Stimulated activated CD4-positive, alpha-beta T cell treated with anti-CD3 and anti-CD28 coated beads, Interleukin-2, amount 100 ng/mL, for 4 hours (primary cell): Measurements from ENCODE around the gene TIGD2.
"Not testable (repeated sequence)": the region's sequence is repeated elsewhere in the genome, so short reads cannot be mapped to it uniquely, and the experiment has no call there.

Experiments
- DNase-seq: peaks from one replicate; pipeline ENCODE4 v3.0.0-alpha.2; 2020; ENCODE audit warnings: low read depth

Gene TIGD2

DNA sequence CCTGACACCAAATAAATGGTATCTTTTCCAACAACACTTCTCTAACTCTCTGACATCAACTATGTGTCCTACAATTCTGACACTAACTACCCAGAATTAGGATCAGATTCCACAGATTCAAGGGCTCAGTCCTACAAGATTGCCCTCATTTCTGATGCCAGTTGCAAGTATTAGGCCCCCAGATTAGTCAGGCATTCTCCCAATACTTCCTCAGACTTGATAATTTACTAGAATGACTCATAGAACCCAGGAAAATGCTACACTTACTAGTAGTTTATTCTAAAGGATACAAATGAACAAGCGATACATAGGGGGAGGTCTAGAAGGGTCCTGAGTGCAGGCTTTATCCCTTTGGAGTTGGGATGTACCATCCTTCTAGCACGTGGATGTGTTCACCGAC, 8.5 kb downstream of the TIGD2 start:
- DNase-seq = no peak

DNA sequence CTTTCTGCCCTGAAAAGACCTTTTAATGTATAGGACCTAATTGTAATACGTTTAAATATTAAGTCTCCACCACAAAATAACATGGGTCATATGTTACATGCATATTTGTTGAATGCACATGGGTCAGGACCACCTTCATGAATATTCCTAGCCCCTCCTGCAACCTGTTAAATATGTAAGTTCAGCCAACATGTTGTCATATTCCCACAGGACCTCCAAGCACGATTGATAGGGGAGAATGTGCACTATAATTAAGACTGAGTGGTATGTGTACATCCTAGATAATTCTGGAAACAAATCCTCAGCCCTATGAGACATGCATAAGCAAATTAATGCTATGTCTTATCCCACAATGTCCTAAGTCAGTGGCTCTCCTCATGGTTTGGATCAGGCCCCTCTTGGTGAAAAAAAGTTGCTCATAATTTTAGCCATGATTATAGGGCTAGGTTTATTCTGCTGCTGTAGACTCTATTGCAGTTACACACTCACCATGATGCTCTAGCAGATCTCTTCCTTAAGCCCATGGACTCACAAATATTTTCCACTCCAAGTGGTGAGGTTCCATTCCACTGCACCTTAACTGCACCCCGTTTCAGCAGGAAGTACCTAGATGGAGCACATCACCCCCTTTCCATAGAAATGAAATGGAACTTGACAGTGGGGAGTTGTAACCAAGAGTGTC, 10.2 kb downstream of the TIGD2 start:
- no peak for DNase-seq

DNA sequence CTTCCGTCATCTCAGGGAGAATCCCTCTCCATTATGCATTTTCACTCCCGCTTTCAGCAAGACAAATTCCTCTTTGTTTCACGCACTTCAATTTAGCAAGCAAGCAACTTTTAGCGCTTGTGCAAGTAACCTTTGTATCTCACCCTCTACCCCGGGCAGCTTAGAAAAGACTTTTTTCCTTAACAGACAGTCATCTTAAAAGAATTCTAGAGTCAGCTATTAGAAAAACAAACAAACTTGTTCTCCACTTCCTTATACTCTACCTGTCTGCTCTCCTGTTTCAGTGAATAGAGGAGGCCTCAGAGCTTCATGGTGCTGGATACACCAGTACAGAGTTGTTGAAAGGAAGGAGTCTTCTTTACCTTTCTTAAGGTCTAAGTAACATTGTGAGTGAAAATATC, 12.1 kb downstream of the TIGD2 start:
- DNase-seq = no peak

DNA sequence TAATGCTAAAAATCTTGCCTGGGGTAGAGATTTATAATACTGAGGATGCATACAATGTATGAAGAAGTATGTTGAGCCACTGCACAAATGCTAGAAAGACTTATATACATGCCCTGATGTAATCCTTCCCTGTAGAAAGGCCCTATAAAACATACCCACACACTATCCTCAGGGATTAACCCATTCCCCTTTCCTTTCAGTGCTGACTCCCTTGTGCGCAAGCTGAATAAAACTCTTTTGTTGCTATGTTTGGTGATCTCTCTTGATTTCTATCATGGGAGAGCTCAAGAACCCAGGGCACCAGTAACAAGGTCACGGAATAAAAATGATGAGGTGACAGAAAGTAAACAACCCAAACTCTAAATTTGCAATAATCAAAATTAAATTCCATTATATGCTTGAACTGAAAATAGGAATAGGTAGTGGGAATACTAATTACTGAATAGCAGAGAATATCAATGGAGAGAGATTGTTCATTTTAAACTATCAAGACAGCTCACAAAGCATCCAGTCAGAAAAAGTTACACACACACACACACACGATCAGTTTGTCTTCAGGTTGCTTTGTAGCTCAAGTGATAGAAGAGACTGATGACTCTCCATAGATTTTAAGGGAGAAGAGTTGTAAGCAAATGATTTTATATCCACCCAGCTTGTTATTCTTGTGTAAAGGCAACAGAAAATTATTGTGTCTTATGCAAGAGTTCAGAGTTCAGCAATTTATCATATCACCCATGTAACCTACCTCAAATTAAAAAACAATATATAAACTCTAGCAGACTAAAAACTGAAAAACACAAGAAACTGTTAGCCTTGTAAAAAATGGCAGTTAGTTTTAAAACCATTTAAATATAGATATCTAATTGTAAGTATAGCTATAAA, 14.8 kb downstream of the TIGD2 start:
- DNase-seq = no peak

DNA sequence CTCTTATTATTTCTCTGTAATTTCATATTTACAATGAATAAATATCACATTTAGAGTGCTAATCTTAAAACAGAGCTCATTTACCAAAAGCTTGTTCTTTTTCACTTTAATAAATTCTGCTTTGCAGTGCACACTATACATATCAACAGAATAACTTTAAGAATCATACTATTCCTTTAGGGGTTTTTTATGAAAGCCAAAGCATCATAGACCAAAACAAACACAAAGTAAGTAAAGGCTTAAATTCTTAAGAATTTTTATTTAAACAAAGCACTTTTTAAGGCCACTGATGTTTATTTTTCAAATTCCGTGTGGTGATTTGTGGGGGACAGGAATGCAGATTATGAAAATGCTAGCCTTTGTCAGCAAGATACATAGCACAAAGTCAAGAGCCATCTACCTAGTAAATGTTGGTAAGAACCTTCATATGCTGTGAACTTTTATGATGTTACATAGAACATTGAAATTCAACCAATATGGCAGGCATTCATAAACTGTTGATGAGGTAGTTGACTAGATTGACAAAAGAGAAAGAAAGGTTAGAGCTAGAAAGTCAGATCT, 17.8 kb downstream of the TIGD2 start:
- no peak for DNase-seq

DNA sequence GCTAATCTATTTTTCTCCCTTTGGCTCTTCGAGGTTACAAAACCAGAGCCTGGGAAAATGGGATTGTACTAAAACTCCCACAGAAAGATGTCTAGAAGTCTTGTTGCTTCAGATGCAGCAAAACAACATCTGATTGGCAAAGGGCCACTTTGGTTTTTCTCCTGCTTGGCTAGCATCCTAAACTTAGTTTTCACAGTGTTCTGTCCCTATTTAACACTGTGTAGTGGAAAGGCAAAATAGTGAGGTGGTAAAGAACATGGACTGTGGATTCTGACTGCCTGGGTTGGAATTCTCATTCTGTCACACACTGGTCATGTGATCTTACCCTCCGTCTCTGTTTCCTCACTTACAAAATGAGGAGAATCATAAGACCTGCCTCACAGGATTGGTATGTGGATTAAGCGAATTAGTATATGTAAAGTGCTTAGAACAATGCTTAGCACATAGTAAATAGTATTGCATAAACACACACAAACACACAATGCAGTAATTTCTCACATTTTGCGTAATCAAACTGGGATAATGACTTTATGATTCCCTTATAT, 23.5 kb downstream of the TIGD2 start:
- no peak for DNase-seq

DNA sequence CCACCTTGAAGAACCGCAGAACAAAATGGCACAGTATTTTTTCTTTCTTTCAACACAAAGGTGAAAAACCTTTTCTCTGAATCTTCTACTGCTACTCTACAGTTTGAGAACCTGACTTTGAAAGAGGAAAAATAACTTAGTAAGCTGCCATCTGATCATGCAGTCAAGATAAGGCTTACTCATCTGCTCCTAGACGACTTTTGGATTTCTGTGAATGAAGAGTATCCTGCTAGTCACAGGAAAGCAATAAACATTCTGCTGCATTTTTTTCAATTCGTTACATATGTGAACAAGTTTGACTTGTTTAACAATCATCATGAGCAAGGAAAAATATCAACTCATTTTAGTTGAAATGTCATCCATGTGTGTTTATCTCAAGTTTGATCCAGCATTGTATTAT, 25.2 kb downstream of the TIGD2 start:
- DNase-seq = no peak

DNA sequence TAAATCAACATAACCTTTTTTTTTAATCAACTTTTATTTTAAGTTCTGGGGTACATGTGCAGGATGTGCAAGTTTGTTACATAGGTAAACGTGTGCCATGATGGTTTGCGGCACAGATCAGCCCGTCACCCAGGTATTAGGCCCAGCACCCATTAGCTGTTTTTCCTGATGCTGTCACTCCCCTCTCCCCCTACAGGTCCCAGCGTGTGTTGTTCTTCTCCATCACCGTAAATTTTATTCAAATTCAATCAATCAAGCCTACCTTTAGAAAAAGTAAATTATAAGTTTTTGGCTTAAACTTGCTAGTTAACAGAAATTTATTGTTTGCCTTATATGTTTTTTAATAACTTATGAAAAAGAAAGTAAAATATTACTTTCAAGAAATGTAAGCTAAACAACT, 25.9 kb downstream of the TIGD2 start:
- DNase-seq = no peak

DNA sequence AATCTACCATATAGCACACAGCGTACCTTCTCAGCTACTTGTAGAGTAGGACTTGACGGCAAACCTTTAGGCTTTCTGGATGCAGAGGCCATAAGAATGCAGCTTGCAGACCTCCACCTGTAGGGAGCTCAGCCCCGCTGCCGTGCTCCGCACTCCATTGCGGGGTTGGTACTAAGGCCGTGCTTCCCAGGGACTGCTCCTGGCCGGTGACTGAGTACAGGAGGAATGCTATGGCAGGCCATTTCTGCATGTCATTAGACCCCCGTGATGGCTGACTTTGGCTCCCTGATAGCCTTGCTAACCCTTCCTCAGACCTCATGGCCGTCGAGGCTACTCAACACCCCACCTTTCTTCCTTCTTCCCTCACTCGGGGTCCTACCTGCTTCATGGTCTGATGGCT, 26.4 kb downstream of the TIGD2 start:
- DNase-seq = no peak

DNA sequence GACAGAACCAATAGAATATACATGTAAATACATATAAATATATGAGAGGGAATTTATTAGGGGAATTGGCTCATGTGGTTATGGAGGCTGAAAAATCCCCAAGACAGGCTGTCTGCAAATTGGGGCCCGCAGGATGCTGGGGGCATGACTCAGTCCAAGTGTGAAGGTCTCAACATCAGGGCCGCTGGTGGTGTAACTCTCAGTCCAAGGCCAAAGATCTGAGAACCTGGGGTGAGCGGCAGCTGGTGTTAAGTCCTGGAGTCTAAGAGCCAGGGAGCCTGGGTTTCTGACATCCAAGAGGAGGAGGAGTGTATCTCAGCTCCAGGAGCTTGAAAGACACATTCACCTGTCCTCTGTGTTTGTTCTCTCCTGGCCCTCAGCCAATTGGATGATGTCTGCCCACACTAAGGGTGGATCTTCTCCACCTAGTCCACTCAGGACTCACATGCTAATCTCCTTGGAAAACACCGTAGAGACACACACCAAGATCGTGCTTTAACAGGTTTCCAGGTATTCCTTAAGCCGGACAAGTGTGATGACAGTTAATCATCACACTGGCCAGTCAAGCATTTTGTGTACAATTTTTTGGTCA, 28.9 kb downstream of the TIGD2 start:
- no peak for DNase-seq

DNA sequence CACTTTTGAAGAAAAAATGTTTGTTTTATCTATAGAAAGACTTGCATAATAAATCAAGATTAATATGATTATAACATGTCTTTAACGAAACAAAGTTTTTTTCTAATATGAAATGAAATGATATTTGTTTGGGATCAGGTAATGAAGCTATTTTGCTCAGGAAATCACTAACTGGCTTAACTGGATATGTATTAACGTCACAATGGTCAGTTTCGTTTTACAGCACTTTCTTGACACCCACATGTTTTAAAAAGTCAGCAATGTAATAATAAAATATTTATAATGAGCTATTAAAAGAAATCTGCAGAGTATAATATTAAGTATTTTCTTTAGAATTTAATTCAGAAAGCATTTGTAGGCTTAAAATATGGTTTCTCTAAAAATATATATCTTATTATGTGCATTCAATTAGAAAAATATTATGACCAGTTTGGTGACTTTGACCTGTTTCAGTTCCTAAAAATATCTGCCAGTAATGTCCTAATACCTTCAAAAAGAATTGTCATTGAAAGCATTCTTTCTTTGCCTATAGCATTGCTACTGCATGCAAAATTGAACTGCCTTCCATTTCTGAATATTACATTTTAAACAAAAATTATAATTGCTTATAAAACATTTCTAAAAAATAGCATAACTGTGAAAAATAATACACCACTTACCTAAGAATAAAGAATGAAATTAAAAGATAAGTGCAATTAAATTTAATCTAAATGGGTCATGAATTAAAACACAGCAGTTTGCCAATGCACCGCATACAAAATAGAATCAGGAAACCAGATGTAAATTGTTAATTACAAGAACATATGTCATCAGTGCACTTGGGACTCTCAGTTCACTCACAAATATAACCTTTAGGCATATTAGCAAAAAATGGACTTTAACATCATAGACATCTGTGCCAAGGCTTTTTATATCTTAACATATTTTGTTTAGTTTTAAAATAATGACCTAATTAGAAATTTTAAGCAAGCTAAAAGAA, 31.6 kb downstream of the TIGD2 start:
- no peak for DNase-seq

DNA sequence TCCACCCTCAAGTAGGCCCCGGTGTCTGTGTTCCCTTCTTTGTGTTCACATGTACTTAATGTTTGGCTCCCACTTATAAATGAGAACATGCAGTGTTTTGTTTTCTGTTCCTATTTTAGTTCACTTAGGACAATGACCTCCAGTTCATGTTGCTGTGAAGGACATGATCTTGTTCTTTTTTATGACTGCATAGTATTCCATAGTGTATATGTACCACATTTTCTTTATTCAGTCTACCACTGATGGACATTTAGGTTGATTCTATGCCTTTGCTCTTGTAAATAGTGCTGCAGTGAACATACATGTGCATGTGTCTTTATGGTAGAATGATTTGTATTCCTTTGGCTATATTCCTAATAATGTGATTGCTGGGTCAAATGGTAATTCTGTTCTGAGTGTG, 33.3 kb downstream of the TIGD2 start:
- not testable (repeated sequence) for DNase-seq

DNA sequence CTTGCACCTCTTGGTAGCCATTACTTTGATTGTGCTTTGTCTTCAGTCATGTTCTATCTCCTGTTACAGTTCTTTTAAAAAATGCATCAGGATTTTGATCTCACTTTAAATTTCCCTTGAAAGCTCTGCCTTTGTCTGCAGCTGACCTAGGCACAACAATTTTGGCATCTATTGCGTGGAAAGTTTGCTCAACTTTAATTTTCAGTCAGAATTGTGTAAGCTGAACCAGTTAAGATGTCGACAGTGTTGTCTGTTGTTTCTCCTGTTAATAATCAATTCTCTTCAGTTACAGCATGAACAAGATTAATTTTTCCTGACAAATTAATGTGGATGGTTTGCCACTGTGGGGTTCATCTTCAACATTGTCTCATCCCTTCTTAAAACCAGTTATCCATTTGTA, 34.9 kb downstream of the TIGD2 start:
- no peak for DNase-seq

DNA sequence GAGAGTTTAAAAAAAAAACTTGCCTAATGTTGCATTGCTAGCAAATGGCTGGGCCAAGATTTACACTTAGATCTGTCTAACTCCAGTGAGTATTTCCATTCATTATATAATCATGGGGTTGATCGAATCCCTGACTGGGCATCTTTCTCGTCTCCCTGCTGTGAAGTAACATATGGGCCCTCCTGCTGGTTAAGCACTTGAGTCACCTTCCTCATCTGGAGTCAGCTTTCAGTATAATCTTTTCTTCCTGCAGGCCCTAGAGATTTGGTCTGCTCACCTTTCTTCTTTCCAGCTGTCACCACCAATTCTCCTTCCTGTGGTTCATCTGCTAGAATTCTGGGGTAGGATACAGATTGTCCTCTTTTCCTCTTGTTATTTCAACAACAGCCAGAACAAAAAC, 41.6 kb downstream of the TIGD2 start:
- DNase-seq = no peak

DNA sequence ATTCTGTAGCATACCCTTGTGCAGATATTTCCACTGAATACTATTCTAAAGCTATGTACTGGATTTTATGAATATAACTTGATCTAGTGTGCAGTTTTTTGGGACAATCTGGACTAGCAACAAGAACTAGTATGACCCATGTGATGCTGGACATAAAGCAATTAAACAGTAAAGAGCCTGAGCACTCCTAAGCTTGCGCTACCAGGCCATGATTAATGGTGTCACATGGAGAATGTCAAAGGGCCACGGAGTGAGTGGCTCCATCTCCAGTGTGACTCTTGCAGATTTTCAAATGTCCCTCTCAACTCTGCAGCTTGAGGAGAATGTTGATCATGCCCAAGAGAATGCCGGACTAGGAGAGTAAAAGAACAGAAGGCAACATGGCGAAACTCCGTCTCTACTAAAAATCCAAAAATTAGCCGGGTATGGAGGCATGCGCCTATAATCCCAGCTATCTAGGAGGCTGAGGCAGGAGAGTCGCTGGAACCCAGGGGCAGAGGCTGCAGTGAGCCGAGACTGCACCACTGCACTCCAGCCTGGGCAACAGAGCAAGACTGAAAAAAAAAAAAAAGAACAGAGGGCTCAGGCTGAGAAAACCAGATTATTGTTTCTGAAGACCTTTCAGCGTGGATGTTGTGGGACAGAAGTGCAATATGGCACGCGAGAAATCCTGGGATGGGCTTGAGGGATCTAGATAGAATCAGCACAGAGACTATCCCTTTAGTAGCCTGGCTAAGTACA, 45.0 kb downstream of the TIGD2 start:
- DNase-seq = no peak

DNA sequence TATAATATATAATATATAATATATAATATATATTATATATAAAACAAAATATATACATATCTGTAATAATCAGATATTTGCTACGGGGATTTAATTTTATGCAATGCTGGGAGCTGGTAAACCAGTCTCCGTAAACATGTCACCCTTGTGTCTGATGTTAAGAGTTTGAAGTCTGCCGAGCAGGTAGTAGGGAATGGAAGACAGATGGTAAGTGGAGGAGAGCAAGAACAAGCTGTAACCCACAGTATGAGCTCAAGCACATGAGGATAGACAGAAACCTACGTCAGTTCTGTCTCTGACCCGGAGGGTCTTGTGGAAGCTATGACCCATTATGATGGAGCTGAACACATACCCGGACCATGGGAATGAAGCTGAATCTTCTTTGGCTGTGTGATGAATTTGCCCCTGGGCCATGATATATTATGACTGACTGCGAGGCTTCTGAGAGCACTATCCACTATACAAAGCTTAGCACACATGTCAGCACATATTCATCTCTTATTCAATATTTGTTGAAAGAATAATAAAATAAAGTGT, 46.2 kb downstream of the TIGD2 start:
- DNase-seq = no peak

DNA sequence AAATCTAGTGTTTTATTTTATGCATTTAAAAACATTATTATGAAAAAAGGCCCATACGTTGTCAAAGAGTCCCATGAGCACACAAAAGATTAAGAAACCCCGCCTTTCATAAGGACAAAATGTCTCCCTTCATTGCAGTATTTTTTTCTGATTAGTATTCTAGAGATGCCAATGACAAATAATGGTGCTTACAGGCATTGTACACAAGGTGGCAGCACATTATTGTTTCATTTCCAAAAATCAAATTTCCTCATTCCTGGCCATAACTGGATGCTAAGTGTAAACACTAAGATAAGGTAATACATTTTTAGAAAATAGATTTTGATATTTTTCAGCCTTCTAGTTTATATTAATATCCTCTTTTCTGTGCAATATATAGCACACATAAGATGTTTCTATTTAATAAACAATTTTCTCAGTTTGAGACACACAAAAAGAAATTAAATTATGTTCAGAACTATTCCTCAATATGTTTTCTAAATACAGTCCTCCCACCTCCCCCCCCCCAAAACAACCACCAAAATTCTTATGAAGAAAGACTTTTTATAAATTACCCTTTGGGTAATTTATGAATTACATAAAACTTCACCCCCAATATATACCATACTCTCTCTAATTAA, 47.7 kb downstream of the TIGD2 start:
- no peak for DNase-seq

DNA sequence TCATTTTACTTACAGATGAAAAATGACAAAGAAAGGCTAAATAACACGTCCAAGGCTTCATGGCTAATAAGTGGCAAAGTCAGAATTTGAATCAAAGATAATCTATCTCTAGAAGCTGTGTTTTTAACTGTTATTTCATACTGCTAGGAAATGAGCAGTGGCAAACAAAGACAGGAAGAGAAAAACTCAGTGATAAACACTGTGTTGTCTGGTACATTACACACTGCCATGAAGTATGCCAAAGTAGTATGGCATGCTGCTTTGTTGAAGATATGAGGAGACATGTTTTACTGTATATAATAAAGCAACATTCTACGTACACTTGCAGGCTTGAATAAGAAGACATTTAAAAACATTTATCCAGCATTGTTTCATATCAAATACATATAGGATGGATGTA, 49.5 kb downstream of the TIGD2 start:
- no peak for DNase-seq

DNA sequence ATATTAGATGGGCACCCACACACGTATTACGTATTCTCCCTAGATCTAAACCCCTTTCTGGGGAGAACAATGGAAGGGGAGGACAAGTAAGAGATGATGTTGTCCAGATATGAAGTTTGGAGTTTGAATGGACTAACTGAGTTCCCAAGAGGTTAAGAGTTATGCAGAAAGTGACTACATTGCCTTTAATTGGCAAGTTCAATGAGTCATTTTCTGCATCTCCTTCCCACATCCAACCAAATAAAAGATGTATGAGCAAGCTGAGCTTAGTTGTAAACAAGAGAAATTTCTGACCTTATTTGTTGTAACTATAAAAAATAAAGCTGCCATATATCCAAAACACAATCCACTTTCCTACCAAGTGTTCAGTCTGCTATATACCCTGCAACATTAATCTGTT, 50.5 kb downstream of the TIGD2 start:
- no peak for DNase-seq

DNA sequence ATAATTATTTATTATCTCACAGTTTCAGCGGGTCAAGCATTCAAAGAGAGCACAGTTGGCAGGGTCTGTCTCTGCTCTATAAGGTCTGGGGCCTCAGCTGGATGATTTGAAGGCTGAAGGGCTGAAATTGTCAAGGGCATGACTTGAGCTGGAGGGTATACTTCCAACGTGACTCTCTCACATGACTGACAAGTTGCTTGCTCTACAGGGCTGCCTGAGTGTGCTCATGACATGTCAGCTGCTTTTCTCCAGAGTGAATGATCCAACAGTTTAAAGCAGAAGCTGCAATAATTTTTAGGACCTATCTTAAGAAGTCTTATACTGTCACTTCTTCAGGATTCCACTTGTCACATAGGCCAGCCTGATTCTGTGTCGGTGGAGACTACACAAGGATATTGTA, 51.2 kb downstream of the TIGD2 start:
- no peak for DNase-seq
